NCI-H2171 treated with DMSO at 0.1 percent for 48 hours (cell line): ENCODE results near the gene ZNF382.

Experiments used
- DNase-seq: peaks from one replicate; lab custom pipeline; 2025; lab: John Stamatoyannopoulos, UW

The ZNF382 gene

DNA sequence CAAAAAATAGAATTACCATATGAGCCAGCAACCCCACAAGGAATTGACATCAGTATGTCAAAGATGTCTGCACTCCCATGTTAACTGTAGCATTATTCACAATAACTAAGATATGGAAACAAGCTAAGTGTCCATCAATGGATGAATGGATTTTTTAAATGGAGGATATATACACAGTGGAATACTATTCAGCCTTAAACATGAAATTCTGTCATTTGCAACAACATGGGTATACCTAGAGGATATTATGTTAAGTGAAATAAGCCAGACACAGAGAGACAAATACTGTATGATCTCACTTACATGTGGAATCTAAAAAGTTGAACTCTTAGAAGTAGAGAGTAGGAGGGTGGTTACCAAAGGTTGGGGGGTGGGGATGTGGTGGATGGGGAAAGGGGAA is 74.3 kb downstream of the ZNF382 start:
- no peak for DNase-seq
